ENCODE results near the gene NEK3.

- TF ChIP-seq POLR2AphosphoS5 (IDR thresholded peaks at IDR 0.05) (no peak), CTCF (IDR thresholded peaks at IDR 0.05) (no peak), POLR2A (IDR thresholded peaks at IDR 0.05) (no peak)
Observed at GRCh38 chr13:52165411-52165810, 6.0 kb upstream of the NEK3 start.
